Activated B cell treated with CpG ODN at 0.5 μM for 24 hours (primary cell): ENCODE data around the gene PTPRR. TPM values are rescaled to one million over a fixed set of nuclear protein-coding genes. Genes with fewer than 3 reads are reported as not detected.

Experiments
- ATAC-seq: fragments of 200-7000 bp; cut with Tn5 transposase; one replicate; pipeline ENCODE4 v1.10.0; 2021; ENCODE audit warnings: low read depth, mild to moderate bottlenecking, moderate library complexity
- CTCF ChIA-PET: fragments of 350-600 bp; sonication (Branson Sonifier 250); formaldehyde crosslinking; loops from one replicate; lab custom pipeline; 2021; ENCODE audit warnings: antibody characterized with exemption; lab: Charles Lee
- POLR2A ChIA-PET: fragments of 350-600 bp; sonication (Branson Sonifier 250); formaldehyde crosslinking; loops from one replicate; lab custom pipeline; 2021; ENCODE audit warnings: antibody characterized with exemption; lab: Charles Lee
- DNase-seq: peaks from one replicate; pipeline ENCODE4 v3.0.0; 2022
- H3K27ac Mint-ChIP-seq: one replicate; pipeline ENCODE4 v1.8.0; 2020; ENCODE audit warnings: mixed read lengths
- H3K27me3 Mint-ChIP-seq: one replicate; pipeline ENCODE4 v1.8.0; 2021; ENCODE audit warnings: mixed read lengths
- H3K36me3 Mint-ChIP-seq: one replicate; pipeline ENCODE4 v1.8.0; 2021; ENCODE audit warnings: low read depth, mixed read lengths
- H3K4me1 Mint-ChIP-seq: one replicate; pipeline ENCODE4 v1.8.0; 2021; ENCODE audit warnings: mixed read lengths
- H3K4me3 Mint-ChIP-seq: one replicate; pipeline ENCODE4 v1.8.0; 2020; ENCODE audit warnings: mild to moderate bottlenecking, mixed read lengths
- H3K9me3 Mint-ChIP-seq: one replicate; pipeline ENCODE4 v1.8.0; 2020; ENCODE audit warnings: mixed read lengths
- intact Hi-C: fragments of 100-400 bp; cut with micrococcal nuclease; formaldehyde crosslinking; loops from one replicate; pipeline ENCODE4 v1.15.1; 2024
- total RNA-seq: library from RNA; stranded (reverse); gene quantifications from 2 replicates; pipeline ENCODE4 v1.2.3, GENCODE V29; 2022
- TF ChIP-seq, protein P1 (sequence below): fragments of 200-600 bp; IDR thresholded peaks from one replicate; pipeline ENCODE4 v1.8.0; 2022; ENCODE audit warnings: antibody characterized with exemption, mild to moderate bottlenecking

PTPRR gene
- total RNA-seq, 1 donor from 2014 or later = not detected

DNA sequence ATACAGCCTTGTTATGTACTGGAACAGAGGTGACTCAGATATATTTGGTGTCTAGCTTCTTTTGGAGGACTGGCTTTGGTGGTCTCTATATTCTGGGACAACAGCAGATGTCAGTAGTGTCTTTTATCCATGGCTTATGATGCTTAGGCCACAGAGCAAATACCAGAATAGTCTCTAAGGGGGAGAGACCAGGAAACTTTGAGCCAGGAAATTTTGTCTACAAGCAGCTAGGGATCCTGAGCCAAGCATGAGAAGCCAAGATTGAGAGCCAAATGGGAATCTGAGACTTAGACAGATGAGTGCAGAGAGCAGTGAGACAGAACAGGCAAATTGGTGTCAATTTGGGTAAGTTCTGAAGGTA is 28.4 kb upstream of the PTPRR start:
- Mint-ChIP-seq H3K27me3 (no peaks in the 10 kb centered on the region), H3K27ac (no peak overlapping the region), H3K9me3 (peaks cover 3% of the 10 kb centered on the region), H3K36me3 (no peaks in the 10 kb centered on the region), H3K4me3 (no peak overlapping the region), H3K4me1 (no peaks in the 10 kb centered on the region)
- no peak for DNase-seq
- ATAC-seq = no peak
- ChIA-PET POLR2A (no interaction called here), CTCF (no interaction called here)
- TF ChIP-seq, protein P1, sequence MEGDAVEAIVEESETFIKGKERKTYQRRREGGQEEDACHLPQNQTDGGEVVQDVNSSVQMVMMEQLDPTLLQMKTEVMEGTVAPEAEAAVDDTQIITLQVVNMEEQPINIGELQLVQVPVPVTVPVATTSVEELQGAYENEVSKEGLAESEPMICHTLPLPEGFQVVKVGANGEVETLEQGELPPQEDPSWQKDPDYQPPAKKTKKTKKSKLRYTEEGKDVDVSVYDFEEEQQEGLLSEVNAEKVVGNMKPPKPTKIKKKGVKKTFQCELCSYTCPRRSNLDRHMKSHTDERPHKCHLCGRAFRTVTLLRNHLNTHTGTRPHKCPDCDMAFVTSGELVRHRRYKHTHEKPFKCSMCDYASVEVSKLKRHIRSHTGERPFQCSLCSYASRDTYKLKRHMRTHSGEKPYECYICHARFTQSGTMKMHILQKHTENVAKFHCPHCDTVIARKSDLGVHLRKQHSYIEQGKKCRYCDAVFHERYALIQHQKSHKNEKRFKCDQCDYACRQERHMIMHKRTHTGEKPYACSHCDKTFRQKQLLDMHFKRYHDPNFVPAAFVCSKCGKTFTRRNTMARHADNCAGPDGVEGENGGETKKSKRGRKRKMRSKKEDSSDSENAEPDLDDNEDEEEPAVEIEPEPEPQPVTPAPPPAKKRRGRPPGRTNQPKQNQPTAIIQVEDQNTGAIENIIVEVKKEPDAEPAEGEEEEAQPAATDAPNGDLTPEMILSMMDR = no peak
- intact Hi-C loops = no loop called here

DNA sequence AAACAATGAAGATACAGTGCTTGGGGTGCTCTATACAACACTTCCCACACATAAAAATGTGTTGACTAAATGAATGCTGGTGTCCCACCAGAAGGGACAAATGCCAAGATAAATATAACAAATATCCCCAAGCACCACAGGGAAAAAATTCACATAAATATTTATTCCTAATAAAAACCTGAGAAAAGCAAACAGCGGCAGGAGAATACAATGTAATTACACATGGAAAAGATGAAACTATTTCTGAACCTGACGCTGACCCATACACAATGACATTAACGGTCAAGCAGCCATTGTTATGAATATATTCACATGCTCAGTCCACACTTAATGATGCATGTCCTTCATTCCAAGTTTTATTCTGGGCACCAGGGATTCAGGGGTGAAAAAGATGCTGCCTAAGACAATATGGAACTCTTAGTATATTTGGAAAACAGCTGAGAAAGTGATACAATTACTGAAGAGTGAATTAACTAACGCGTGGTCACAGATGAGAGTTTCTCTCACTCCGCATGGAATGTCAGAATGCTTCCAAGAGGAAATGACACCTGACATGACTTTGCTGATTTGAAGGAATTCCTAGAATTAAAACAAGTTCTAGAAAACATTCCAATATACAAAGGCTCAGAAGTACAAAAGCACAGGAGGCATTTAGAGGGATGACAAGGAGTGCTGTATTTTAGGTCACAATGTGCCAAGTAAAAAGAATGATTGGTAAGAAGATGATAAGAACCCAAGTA is 27.9 kb upstream of the PTPRR start:
- Mint-ChIP-seq H3K36me3 (no peaks in the 10 kb centered on the region), H3K4me1 (no peaks in the 10 kb centered on the region), H3K9me3 (peaks cover 3% of the 10 kb centered on the region), H3K27ac (no peak overlapping the region), H3K27me3 (no peaks in the 10 kb centered on the region), H3K4me3 (no peak overlapping the region)
- ChIA-PET POLR2A (no interaction called here), CTCF (no interaction called here)
- TF ChIP-seq, protein P1 = no peak
- intact Hi-C loops = no loop called here
- no peak for ATAC-seq
- no peak for DNase-seq

DNA sequence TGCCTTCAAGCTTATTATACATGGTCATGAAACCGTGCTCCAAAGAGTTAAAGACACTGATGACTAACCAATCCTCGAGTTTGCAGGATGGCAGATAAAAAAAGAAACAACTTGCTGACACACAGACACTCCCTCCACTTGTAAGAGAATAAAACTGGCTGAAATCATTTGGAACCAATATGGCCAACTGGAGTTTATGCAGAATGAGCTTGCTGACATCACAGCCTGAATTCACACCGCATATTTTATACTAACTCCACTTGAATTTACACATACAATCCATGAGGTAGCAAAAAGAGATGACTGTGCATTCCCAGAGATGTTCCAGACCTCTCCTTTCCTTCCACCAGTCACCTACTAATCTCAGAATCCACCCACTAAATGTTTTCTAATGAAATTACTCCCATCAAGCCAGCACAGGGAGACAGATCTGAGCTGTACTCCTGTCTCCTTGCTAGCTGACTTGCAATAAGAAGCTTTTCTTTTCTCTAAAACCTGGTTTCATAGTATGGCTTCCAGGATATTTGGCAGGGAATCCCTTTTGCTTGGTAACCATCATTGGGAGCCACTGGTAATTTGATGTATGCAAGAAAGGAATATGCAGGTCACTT is 15.8 kb upstream of the PTPRR start:
- H3K27me3 Mint-ChIP-seq = peaks cover 2% of the 10 kb centered on the region
- TF ChIP-seq, protein P1 = no peak
- no peak overlapping the region for H3K27ac Mint-ChIP-seq
- CTCF ChIA-PET = no interaction called here
- H3K4me3 Mint-ChIP-seq = no peak overlapping the region
- POLR2A ChIA-PET = no interaction called here
- DNase-seq (no peak), ATAC-seq (no peak)
- H3K4me1 Mint-ChIP-seq = no peaks in the 10 kb centered on the region
- H3K9me3 Mint-ChIP-seq = no peaks in the 10 kb centered on the region
- intact Hi-C loops = no loop called here
- no peaks in the 10 kb centered on the region for H3K36me3 Mint-ChIP-seq

DNA sequence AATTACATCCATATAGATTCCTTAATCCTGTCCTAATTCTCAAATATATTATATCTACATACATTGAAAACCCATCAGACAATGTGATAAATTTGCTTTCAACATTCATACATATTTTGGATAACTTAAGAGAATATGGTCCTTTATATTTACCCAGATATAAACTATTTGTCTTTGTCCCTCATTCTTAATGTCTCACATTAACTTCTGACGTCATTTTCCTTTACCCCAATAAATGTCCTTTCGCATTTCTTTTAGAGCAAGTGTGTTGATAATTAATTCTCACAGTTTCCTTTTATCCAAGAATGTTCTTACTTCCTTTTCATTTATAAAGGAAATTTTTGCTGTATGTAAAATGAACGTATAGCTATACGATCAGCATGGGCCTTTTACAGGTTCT is 12.6 kb upstream of the PTPRR start:
- intact Hi-C loops = no loop called here
- ChIA-PET POLR2A (no interaction called here), CTCF (no interaction called here)
- no peaks in the 10 kb centered on the region for H3K9me3 Mint-ChIP-seq
- H3K27ac Mint-ChIP-seq = no peak overlapping the region
- ATAC-seq = no peak
- H3K36me3 Mint-ChIP-seq = no peaks in the 10 kb centered on the region
- H3K4me1 Mint-ChIP-seq = no peaks in the 10 kb centered on the region
- H3K4me3 Mint-ChIP-seq = no peak overlapping the region
- DNase-seq = no peak
- H3K27me3 Mint-ChIP-seq = peaks cover 2% of the 10 kb centered on the region
- TF ChIP-seq, protein P1 = no peak

DNA sequence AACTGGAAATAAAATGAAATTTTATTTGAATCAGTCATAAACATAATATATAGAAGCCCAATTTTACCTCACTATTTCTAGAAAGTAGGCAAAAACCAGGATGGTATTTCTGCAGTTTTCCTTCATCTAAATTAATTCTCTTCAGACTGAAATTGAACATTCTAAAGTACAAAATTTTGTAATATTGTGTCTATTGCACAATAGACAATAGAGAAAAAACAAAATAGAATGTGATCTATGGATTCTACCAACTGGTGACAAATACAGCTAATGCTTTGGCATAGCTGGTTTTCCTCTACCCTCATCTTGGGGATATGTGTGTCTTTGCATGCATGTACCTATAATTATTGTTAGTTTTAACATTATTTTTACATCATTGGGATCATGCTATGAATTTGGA is 8.5 kb upstream of the PTPRR start:
- DNase-seq = no peak
- no peaks in the 10 kb centered on the region for H3K27me3 Mint-ChIP-seq
- H3K27ac Mint-ChIP-seq = no peak overlapping the region
- no peaks in the 10 kb centered on the region for H3K4me1 Mint-ChIP-seq
- no peak overlapping the region for H3K4me3 Mint-ChIP-seq
- TF ChIP-seq, protein P1 = no peak
- no peaks in the 10 kb centered on the region for H3K9me3 Mint-ChIP-seq
- CTCF ChIA-PET = no interaction called here
- POLR2A ChIA-PET = no interaction called here
- no peaks in the 10 kb centered on the region for H3K36me3 Mint-ChIP-seq
- intact Hi-C loops = no loop called here
- ATAC-seq = no peak
